HG02981 (cell line): Measurements from ENCODE around the gene ST6GALNAC5.

Source experiments
- ATAC-seq: cut with Tn5 transposase; IDR thresholded peaks from one replicate; pipeline ENCODE4 v1.9.1; 2021; ENCODE audit warnings: mild to moderate bottlenecking, moderate library complexity; ENCODE audit not compliant: unreplicated experiment

ST6GALNAC5 gene

GRCh38 chr1:77096496-77097255, 229.4 kb downstream of the ST6GALNAC5 start:
- no peak for ATAC-seq

- ATAC-seq = no peak
These were observed 233.6 kb downstream of the ST6GALNAC5 start for GRCh38 chr1:77100875-77101274.

- ATAC-seq = no peak
These were observed 236.2 kb downstream of the ST6GALNAC5 start for GRCh38 chr1:77103486-77103885.

- no peak for ATAC-seq
These were observed 237.4 kb downstream of the ST6GALNAC5 start for GRCh38 chr1:77104672-77105071.
